Kidney epithelial cell (primary cell): ENCODE results near the gene DSCAM. TPM values are rescaled to one million over a fixed set of nuclear protein-coding genes. Genes with fewer than 3 reads are reported as not detected.

Source experiments
- DNase-seq: peaks from one replicate; pipeline ENCODE4 v3.0.0-alpha.2; 2010; ENCODE audit warnings: low read depth
- H3K27me3 ChIP-seq: 2 replicates; pipeline ENCODE4 v1.6.0; 2011; ENCODE audit warnings: low read length; ENCODE audit not compliant: control insufficient read depth, insufficient read depth
- H3K36me3 ChIP-seq: 2 replicates; pipeline ENCODE4 v1.5.1; 2011; ENCODE audit warnings: low read length; ENCODE audit not compliant: control insufficient read depth, insufficient read depth
- H3K4me3 ChIP-seq: 2 replicates; pipeline ENCODE4 v1.5.1; 2011; ENCODE audit warnings: low read depth, mild to moderate bottlenecking, control low read depth, low read length
- total RNA-seq: library from RNA; depleted of rRNA; stranded (reverse); fragments of >200 nt; gene quantifications from 2 replicates; pipeline ENCODE4 v1.2.3, GENCODE V29; 2015
- TF ChIP-seq, protein P1 (sequence below): IDR thresholded peaks from 2 replicates; pipeline ENCODE4 v1.5.1; 2011; ENCODE audit warnings: mild to moderate bottlenecking, moderate library complexity, low read length, control low read depth, inconsistent platforms; ENCODE audit not compliant: insufficient read depth, poor library complexity, severe bottlenecking

The DSCAM gene
- total RNA-seq, 1 donor from 2014 or later, result 0.21 TPM

DNA sequence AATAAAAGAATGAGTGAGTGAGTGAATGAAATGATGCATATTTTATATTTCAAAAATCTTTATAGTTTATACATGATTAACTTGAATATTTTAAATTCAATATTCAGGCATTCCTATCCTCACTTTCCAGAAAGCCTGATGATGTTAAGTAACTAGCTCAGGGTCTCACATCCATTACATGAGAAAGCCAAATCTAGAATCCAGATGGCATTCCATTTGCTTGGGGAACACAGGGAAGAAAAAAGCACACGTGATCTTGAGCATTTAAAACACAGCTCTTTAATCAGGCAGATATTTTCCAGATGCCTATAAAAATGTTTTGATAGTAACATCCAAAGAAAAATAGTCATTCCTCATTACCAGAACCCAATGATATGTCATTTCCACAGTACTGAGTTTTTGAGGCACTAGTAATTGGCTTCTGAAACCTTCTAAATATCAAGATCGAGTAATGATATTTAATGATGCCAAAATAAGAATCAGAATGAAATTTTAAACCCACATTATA lies 291.9 kb downstream of the DSCAM start:
- TF ChIP-seq, protein P1, sequence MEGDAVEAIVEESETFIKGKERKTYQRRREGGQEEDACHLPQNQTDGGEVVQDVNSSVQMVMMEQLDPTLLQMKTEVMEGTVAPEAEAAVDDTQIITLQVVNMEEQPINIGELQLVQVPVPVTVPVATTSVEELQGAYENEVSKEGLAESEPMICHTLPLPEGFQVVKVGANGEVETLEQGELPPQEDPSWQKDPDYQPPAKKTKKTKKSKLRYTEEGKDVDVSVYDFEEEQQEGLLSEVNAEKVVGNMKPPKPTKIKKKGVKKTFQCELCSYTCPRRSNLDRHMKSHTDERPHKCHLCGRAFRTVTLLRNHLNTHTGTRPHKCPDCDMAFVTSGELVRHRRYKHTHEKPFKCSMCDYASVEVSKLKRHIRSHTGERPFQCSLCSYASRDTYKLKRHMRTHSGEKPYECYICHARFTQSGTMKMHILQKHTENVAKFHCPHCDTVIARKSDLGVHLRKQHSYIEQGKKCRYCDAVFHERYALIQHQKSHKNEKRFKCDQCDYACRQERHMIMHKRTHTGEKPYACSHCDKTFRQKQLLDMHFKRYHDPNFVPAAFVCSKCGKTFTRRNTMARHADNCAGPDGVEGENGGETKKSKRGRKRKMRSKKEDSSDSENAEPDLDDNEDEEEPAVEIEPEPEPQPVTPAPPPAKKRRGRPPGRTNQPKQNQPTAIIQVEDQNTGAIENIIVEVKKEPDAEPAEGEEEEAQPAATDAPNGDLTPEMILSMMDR, result no peak
- DNase-seq, result no peak
- Histone ChIP-seq H3K4me3 (no peak overlapping the region), H3K36me3 (no peaks in the 10 kb centered on the region), H3K27me3 (no peaks in the 10 kb centered on the region)

DNA sequence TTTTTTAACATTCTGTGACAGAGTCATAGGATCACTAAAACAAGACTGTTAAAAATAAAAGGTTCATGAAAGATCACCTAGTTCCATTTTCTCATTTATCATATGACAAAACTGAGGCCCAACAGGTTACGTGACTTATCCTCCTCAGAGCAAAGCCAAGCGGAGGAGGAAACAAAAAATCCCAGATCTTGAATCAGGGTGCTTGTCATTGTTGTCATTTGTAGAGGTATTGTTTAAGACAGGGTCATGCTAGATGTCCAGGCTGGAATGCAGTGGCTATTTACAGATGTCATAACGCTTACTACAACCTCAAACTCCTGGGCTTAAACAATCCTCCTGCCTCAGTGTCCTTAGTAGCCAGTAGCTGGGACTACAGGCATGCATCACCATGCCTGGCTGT lies 293.2 kb downstream of the DSCAM start:
- DNase-seq, result no peak
- H3K36me3 ChIP-seq, result no peaks in the 10 kb centered on the region
- TF ChIP-seq, protein P1, result no peak
- H3K27me3 ChIP-seq, result no peaks in the 10 kb centered on the region
- no peak overlapping the region for H3K4me3 ChIP-seq

DNA sequence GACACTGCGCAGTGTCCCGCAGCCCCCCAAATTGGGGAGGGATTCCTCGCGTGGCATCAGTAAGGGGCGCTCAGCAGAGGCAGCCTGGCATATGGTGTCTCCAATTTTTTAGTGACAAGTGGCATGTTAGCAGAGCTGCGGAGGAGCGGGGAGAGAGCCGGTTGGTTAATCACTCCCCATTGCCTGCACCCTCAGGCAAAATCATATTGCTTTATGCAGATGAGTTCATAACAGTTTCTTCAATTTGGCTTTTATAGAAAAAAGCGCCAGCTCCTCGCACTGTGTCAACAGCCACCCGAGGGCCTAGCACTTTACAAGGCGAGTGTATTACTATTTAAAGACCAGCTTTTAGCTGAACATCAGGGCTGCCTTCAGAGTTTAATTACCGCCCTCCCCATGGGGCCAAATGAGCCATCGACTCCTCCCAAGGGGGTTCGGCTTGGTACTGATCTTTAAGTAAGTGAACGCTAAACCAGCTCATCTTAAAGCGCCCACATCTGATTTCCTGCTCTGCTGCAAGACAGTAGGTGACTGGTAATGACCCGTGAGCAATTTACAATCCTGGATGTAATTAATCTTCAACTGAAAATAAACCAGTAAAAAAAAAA lies 298.9 kb downstream of the DSCAM start:
- no peak for DNase-seq
- Histone ChIP-seq H3K36me3 (no peaks in the 10 kb centered on the region), H3K27me3 (no peaks in the 10 kb centered on the region), H3K4me3 (no peak overlapping the region)
- TF ChIP-seq, protein P1, result no peak

DNA sequence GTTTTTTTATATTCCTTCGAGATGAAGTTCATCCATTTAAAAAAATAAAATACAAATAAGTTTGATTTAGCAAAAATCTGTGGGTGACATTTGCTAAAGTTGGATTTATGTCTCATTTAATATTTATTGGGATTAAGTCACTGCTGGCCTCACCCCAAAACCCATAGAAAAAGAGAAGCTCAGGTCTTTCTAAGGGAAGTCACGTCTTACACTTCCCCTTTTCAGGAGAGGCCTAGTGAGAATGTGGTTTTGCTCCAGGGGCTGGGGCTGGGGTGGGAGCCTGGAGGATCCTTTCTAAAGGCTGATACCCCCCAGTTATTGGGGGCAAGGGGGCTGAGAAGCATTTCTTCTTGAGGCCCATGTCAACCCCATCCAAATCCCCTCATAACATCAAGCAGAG lies 300.3 kb downstream of the DSCAM start:
- no peaks in the 10 kb centered on the region for H3K36me3 ChIP-seq
- TF ChIP-seq, protein P1, result no peak

DNA sequence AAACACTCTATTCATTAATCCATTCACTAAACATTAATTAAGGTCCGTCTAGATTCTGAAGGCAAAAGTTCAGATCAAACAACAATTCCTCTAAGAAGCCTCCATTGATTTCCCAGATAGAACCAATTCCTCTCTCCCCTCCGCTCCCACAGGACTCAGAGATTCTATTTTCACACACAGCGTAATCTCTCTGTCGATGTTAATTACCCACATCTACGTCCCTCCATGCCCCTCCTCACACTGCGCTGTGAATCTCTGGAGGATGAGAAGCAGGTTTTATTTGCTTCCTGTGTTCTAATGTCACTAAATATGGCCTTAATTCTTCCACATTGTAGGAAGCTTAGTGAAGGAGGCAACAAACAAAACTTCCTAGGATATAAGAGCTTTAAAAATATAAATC lies 306.7 kb downstream of the DSCAM start:
- Histone ChIP-seq H3K4me3 (no peak overlapping the region), H3K27me3 (no peaks in the 10 kb centered on the region), H3K36me3 (no peaks in the 10 kb centered on the region)
- TF ChIP-seq, protein P1, result no peak
- DNase-seq, result no peak

More for the DNA sequence above, 300.3 kb downstream of the DSCAM start:
- no peaks in the 10 kb centered on the region for H3K27me3 ChIP-seq
- no peak overlapping the region for H3K4me3 ChIP-seq
- no peak for DNase-seq

DNA sequence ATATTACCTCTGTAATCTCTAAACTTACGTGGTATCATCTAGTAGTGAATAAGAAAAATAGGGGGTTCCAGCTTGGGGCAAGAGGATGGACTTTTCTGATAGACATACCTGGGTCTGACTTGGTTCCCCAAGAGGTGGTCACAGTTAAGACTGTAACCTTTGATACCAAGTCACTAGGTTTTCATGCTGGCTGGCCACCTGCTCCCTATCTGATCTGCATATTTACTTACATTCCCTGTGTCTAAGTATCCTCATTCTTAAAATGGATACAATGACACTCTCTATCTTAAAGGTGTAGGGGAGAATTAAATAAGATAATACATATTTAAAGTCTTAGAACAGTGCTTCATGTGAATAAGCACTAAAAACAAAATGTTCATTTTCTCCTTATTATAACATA lies 312.1 kb downstream of the DSCAM start:
- no peak for DNase-seq
- H3K27me3 ChIP-seq, result no peaks in the 10 kb centered on the region
- TF ChIP-seq, protein P1, result no peak
- no peak overlapping the region for H3K4me3 ChIP-seq
- H3K36me3 ChIP-seq, result no peaks in the 10 kb centered on the region
